Measurements from ENCODE around the gene CCDC116.

The CCDC116 gene

DNA sequence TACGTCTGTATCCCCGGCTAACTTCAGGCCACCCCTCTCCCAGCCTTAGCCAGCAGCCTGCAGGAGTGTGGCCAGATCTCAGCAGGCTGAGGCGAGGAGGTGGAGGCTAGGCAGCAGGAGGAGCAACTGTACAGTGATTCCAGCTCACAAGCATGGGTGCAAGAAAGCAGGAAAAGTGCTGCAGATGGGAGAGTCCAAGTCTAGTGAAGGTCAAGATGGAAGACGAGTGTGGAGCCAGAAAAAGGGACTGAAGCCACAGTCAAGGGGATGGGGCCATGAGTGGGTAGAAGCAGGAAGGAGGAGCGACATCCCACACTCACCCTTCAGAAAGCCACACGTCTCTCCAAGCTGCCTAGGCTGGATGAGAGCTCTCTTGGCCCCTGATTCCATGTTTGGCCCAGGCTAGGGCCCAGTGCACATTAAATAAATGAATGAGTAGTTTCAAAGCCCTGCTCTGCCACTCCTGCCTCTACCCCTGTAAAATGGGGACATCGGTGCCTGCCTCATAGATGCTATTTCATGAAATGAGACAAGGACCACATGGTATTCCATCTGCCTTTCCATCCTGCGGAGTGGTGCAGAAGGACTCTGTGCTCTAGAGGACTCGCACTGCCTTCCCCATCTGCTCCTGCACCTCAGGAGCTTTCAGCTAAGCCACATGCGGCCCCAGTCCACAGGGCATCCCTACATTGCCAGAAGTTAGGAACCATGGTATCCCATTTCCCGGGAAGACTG lies 5.7 kb upstream of the CCDC116 start:
- no peak overlapping the region for H3K27ac ChIP-seq (ENCODE audit: low read depth, low read length)
- no peak overlapping the region for H2BK5ac ChIP-seq (ENCODE audit: low read length)
- no peaks in the 10 kb centered on the region for H3K4me1 ChIP-seq (ENCODE audit: control insufficient read depth, low read depth, low read length)
- H3K18ac ChIP-seq (ENCODE audit: low read length), result no peak overlapping the region
- no peaks in the 10 kb centered on the region for H3K36me3 ChIP-seq (ENCODE audit: control insufficient read depth, insufficient read depth, low read length)
- no peak overlapping the region for H4K5ac ChIP-seq (ENCODE audit: low read length)
- peak overlapping the region; percentile 5 for H3K56ac ChIP-seq (ENCODE audit: low read length)
- no peak for DNase-seq
- H3K9ac ChIP-seq (ENCODE audit: low read length), result no peak overlapping the region
- no peaks in the 10 kb centered on the region for H3K27me3 ChIP-seq (ENCODE audit: insufficient read depth, low read length, poor library complexity)
- no CpG with 5 or more reads among the region's 11 CpGs for WGBS (ENCODE audit: extremely low coverage, insufficient coverage, low lambda C conversion rate)
- no peak overlapping the region for H2AK5ac ChIP-seq (ENCODE audit: low read length)
- peaks cover 5% of the 10 kb centered on the region for H3K79me2 ChIP-seq (ENCODE audit: control insufficient read depth, insufficient read depth, low read length)
- no peak overlapping the region for H2BK120ac ChIP-seq (ENCODE audit: low read depth, low read length)
- H3K4me2 ChIP-seq (ENCODE audit: low read length), result no peak overlapping the region
- no peak overlapping the region for H4K8ac ChIP-seq (ENCODE audit: low read depth, low read length)
- H3K4ac ChIP-seq (ENCODE audit: low read depth, low read length), result no peak overlapping the region
- H3K79me1 ChIP-seq (ENCODE audit: low read length), result peaks cover 17% of the 10 kb centered on the region
- no peak overlapping the region for H3K23ac ChIP-seq (ENCODE audit: low read length)
- no peak overlapping the region for H3K4me3 ChIP-seq (ENCODE audit: low read length)
- no peak overlapping the region for H2BK15ac ChIP-seq (replicated peaks; ENCODE audit: low read depth)

GRCh38 chr22:21628386-21629254 lies 3.9 kb upstream of the CCDC116 start:
- peaks cover 17% of the 10 kb centered on the region for H3K79me1 ChIP-seq (ENCODE audit: low read length)
- H2BK120ac ChIP-seq (ENCODE audit: low read depth, low read length), result no peak overlapping the region
- no peak overlapping the region for H3K18ac ChIP-seq (ENCODE audit: low read length)
- peak overlapping the region; percentile 10 for H3K4me3 ChIP-seq (ENCODE audit: low read length)
- H3K23ac ChIP-seq (ENCODE audit: low read length), result no peak overlapping the region
- WGBS (ENCODE audit: extremely low coverage, insufficient coverage, low lambda C conversion rate), result no CpG with 5 or more reads among the region's 74 CpGs
- H2BK5ac ChIP-seq (ENCODE audit: low read length), result no peak overlapping the region
- peak overlapping the region; percentile 65 for H3K9ac ChIP-seq (ENCODE audit: low read length)
- H3K27ac ChIP-seq (ENCODE audit: low read depth, low read length), result no peak overlapping the region
- H3K27me3 ChIP-seq (ENCODE audit: insufficient read depth, low read length, poor library complexity), result no peaks in the 10 kb centered on the region
- no peak overlapping the region for H4K5ac ChIP-seq (ENCODE audit: low read length)
- no peak overlapping the region for H4K8ac ChIP-seq (ENCODE audit: low read depth, low read length)
- H3K56ac ChIP-seq (ENCODE audit: low read length), result peak overlapping the region; percentile 77
- peaks cover 5% of the 10 kb centered on the region for H3K79me2 ChIP-seq (ENCODE audit: control insufficient read depth, insufficient read depth, low read length)
- no peak overlapping the region for H2BK15ac ChIP-seq (replicated peaks; ENCODE audit: low read depth)
- no peaks in the 10 kb centered on the region for H3K4me1 ChIP-seq (ENCODE audit: control insufficient read depth, low read depth, low read length)
- peak overlapping the region; percentile 61 for H3K4me2 ChIP-seq (ENCODE audit: low read length)
- DNase-seq, result no peak
- H2AK5ac ChIP-seq (ENCODE audit: low read length), result no peak overlapping the region
- peak overlapping the region; percentile 0 for H3K4ac ChIP-seq (ENCODE audit: low read depth, low read length)
- no peaks in the 10 kb centered on the region for H3K36me3 ChIP-seq (ENCODE audit: control insufficient read depth, insufficient read depth, low read length)

DNA sequence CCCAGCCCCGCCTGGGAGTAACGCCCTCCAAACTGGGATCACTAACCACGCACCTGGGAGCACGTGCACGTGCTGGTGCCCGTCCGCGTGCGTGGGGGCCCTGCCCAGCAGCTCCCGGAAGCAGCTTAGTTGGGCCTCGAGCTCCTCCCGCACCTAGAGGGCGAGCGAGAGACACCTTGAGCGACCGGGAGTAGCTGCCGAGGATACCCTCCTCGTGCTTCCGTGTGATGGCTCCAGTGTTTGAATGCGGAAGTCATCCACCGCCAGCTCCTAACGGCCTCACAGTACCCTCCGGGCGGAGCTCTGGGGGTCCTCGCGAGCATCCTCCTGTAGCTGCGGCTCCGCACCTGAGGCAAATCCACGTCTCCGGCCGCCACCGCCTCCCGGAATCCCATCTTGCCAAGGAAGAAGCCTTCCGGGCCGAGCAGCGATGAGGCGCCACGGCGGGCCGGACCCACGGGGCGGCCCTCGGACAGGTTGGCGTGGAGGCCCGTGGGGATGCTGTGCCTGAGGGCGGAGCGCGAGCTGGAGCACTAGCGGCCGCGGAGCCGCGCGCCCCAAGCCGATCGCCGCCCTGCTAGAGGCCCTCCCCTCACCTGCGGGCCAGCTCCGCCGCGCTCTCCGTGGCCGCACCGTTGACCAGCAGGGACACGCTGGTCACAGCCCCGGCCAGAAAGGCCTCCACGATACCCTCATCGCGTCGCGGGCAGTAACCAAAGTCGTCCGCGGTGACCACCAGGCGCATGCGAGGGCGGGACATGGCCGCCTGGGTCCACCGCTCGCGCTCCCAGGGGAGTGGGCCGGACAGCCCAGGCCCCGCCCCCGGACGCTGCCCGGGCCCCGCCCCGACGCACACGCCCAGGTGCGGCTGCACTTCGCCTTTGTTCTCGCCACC lies 3.1 kb upstream of the CCDC116 start, which contains the start of gene YDJC:
YDJC (minus strand) TSS at position 768 of the 895 bp plus-strand sequence; CDS start at position 760, 8 bp downstream.
- H2BK5ac ChIP-seq (ENCODE audit: low read length), result peak within 1 kb of the TSS; percentile 75
- peak; percentile 96 for DNase-seq
- H3K36me3 ChIP-seq (ENCODE audit: control insufficient read depth, insufficient read depth, low read length), result no peaks in the 10 kb centered on the region
- peak within 1 kb of the TSS; percentile 87 for H3K4me2 ChIP-seq (ENCODE audit: low read length)
- peaks cover 5% of the 10 kb centered on the region for H3K79me2 ChIP-seq (ENCODE audit: control insufficient read depth, insufficient read depth, low read length)
- peak within 1 kb of the TSS; percentile 74 for H2AK5ac ChIP-seq (ENCODE audit: low read length)
- no peaks in the 10 kb centered on the region for H3K4me1 ChIP-seq (ENCODE audit: control insufficient read depth, low read depth, low read length)
- H2BK15ac ChIP-seq (replicated peaks; ENCODE audit: low read depth), result no peak within 1 kb of the TSS
- H3K56ac ChIP-seq (ENCODE audit: low read length), result peak within 1 kb of the TSS; percentile 99
- no peak within 1 kb of the TSS for H3K27ac ChIP-seq (ENCODE audit: low read depth, low read length)
- no CpG with 5 or more reads among the region's 93 CpGs for WGBS (ENCODE audit: extremely low coverage, insufficient coverage, low lambda C conversion rate)
- H3K4ac ChIP-seq (ENCODE audit: low read depth, low read length), result peak within 1 kb of the TSS; percentile 74
- H4K5ac ChIP-seq (ENCODE audit: low read length), result no peak within 1 kb of the TSS
- peaks cover 15% of the 10 kb centered on the region for H3K79me1 ChIP-seq (ENCODE audit: low read length)
- no peaks in the 10 kb centered on the region for H3K27me3 ChIP-seq (ENCODE audit: insufficient read depth, low read length, poor library complexity)
- no peak within 1 kb of the TSS for H4K8ac ChIP-seq (ENCODE audit: low read depth, low read length)
- H3K23ac ChIP-seq (ENCODE audit: low read length), result peak within 1 kb of the TSS; percentile 94
- peak within 1 kb of the TSS; percentile 80 for H3K4me3 ChIP-seq (ENCODE audit: low read length)
- H3K9ac ChIP-seq (ENCODE audit: low read length), result peak within 1 kb of the TSS; percentile 98
- H3K18ac ChIP-seq (ENCODE audit: low read length), result peak within 1 kb of the TSS; percentile 33
- H2BK120ac ChIP-seq (ENCODE audit: low read depth, low read length), result no peak within 1 kb of the TSS

- DNase-seq, result no peak
- Histone ChIP-seq H3K23ac (ENCODE audit: low read length) (no peak overlapping the region), H3K4me1 (ENCODE audit: control insufficient read depth, low read depth, low read length) (no peaks in the 10 kb centered on the region), H3K9ac (ENCODE audit: low read length) (no peak overlapping the region), H3K4me2 (ENCODE audit: low read length) (no peak overlapping the region), H4K5ac (ENCODE audit: low read length) (no peak overlapping the region), H3K4me3 (ENCODE audit: low read length) (no peak overlapping the region), H2BK15ac (replicated peaks; ENCODE audit: low read depth) (no peak overlapping the region), H3K56ac (ENCODE audit: low read length) (no peak overlapping the region), H2AK5ac (ENCODE audit: low read length) (no peak overlapping the region), H3K27ac (ENCODE audit: low read depth, low read length) (no peak overlapping the region), H3K4ac (ENCODE audit: low read depth, low read length) (no peak overlapping the region), H2BK120ac (ENCODE audit: low read depth, low read length) (no peak overlapping the region), H2BK5ac (ENCODE audit: low read length) (no peak overlapping the region), H3K18ac (ENCODE audit: low read length) (no peak overlapping the region), H3K27me3 (ENCODE audit: insufficient read depth, low read length, poor library complexity) (no peaks in the 10 kb centered on the region), H3K79me1 (ENCODE audit: low read length) (peaks cover 14% of the 10 kb centered on the region), H3K36me3 (ENCODE audit: control insufficient read depth, insufficient read depth, low read length) (no peaks in the 10 kb centered on the region), H4K8ac (ENCODE audit: low read depth, low read length) (no peak overlapping the region), H3K79me2 (ENCODE audit: control insufficient read depth, insufficient read depth, low read length) (peaks cover 5% of the 10 kb centered on the region)
- no CpG with 5 or more reads among the region's 4 CpGs for WGBS (ENCODE audit: extremely low coverage, insufficient coverage, low lambda C conversion rate)
These were observed 1.5 kb upstream of the CCDC116 start for GRCh38 chr22:21631025-21631424.

DNA sequence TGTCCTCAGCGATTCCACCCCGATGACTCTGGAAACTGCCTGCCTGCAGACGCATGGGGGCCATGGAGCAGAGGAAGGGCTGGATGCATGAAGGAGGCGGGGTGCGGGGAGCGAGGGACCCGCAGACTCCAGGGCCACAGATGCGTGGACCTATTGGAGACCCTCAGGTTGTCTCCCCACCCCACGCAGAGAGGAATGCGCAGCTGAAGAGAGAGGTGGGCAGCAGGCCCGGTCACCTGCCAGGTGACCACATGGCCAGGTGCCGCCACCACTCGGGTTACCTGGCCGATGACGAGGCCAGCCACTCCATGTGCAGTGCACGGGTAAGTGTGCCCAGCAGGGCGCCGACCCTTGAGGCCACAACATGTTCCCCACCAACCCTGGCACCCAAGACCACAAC lies 371 bp downstream of the CCDC116 start:
- Histone ChIP-seq H2BK5ac (ENCODE audit: low read length) (no peak overlapping the region), H4K8ac (ENCODE audit: low read depth, low read length) (no peak overlapping the region), H3K4me2 (ENCODE audit: low read length) (no peak overlapping the region), H3K4me3 (ENCODE audit: low read length) (no peak overlapping the region), H3K27ac (ENCODE audit: low read depth, low read length) (no peak overlapping the region), H3K36me3 (ENCODE audit: control insufficient read depth, insufficient read depth, low read length) (no peaks in the 10 kb centered on the region), H3K4me1 (ENCODE audit: control insufficient read depth, low read depth, low read length) (no peaks in the 10 kb centered on the region), H3K18ac (ENCODE audit: low read length) (no peak overlapping the region), H3K27me3 (ENCODE audit: insufficient read depth, low read length, poor library complexity) (no peaks in the 10 kb centered on the region), H3K9ac (ENCODE audit: low read length) (no peak overlapping the region), H2AK5ac (ENCODE audit: low read length) (no peak overlapping the region), H2BK15ac (replicated peaks; ENCODE audit: low read depth) (no peak overlapping the region), H4K5ac (ENCODE audit: low read length) (no peak overlapping the region), H3K79me1 (ENCODE audit: low read length) (peaks cover 7% of the 10 kb centered on the region), H3K79me2 (ENCODE audit: control insufficient read depth, insufficient read depth, low read length) (peaks cover 5% of the 10 kb centered on the region), H3K23ac (ENCODE audit: low read length) (no peak overlapping the region), H3K56ac (ENCODE audit: low read length) (no peak overlapping the region), H2BK120ac (ENCODE audit: low read depth, low read length) (no peak overlapping the region), H3K4ac (ENCODE audit: low read depth, low read length) (no peak overlapping the region)
- no CpG with 5 or more reads among the region's 18 CpGs for WGBS (ENCODE audit: extremely low coverage, insufficient coverage, low lambda C conversion rate)
- no peak for DNase-seq
